Measurements from ENCODE around the gene POLR3E. TPM values are rescaled to one million over a fixed set of nuclear protein-coding genes. Genes with fewer than 3 reads are reported as not detected.

POLR3E gene
- total RNA-seq, 1 experiment from 2014 or later, result 73.5 TPM

DNA sequence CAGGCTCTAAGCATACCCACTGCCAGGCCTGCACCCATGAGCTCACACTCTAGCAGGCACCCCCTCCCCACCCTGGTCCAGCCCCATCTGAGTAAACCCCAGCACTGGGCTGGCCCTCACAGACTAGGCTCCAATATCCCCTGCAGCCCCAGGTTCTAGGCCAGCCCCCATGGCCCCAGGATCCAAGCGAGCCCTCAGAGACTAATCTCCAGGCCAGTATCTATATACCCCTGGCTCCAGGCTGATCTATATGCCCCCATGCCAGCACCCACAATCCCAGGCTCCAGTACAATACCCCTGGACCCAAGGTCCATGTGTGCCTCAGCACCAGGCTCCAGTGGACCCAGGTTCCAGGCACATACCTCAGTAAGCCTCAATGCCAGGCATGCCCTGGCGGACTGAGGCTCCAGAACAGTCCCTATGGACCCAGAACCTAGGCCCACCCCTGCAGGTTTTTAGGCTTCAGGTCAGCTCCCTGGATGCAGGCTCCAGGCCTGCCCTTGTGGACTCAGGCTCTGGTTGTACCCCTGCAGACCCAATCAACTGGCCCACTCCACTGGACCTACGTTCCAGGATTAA, 38.5 kb downstream of the POLR3E start:
- Mint-ChIP-seq H3K36me3 (peaks cover 77% of the 10 kb centered on the region), H3K9me3 (peaks cover 39% of the 10 kb centered on the region), H3K4me1 (no peaks in the 10 kb centered on the region), H3K4me3 (no peak overlapping the region), H3K27ac (no peak overlapping the region), H3K27me3 (ENCODE audit: low read depth) (peaks cover 4% of the 10 kb centered on the region)
- ChIA-PET CTCF (interaction anchor here (1.5 kb wide), 1 partner anchor 35 kb away, joined by 4 read pairs; no protein-coding TSS in a partner anchor), POLR2A (no interaction called here)
- no peak for ATAC-seq
- no peak for DNase-seq (ENCODE audit: low spot score)
- TF ChIP-seq IRF1 (CRISPR knock-in tag; IDR thresholded peaks at IDR 0.05) (no peak), OVOL2 (CRISPR knock-in tag; IDR thresholded peaks at IDR 0.05; ENCODE audit: borderline replicate concordance) (no peak), ZNF671 (CRISPR knock-in tag; IDR thresholded peaks at IDR 0.05) (no peak), NFYB (CRISPR knock-in tag; conservative IDR thresholded peaks at IDR 0.05; ENCODE audit: low read depth) (no peak), ZNF532 (CRISPR knock-in tag; IDR thresholded peaks at IDR 0.05; ENCODE audit: borderline replicate concordance) (no peak), EMX1 (CRISPR knock-in tag; IDR thresholded peaks at IDR 0.05) (no peak), GRHL2 (CRISPR knock-in tag; IDR thresholded peaks at IDR 0.05; ENCODE audit: insufficient replicate concordance, severe bottlenecking) (no peak), IRF2 (CRISPR knock-in tag; IDR thresholded peaks at IDR 0.05; ENCODE audit: borderline replicate concordance, low read depth) (no peak), HMGA2 (CRISPR knock-in tag; IDR thresholded peaks at IDR 0.05) (no peak), ZNF317 (CRISPR knock-in tag; IDR thresholded peaks at IDR 0.05; ENCODE audit: borderline replicate concordance, low read depth) (no peak), ZNF219 (CRISPR knock-in tag; IDR thresholded peaks at IDR 0.05; ENCODE audit: borderline replicate concordance) (no peak), SOX15 (CRISPR knock-in tag; IDR thresholded peaks at IDR 0.05) (no peak), ATF3 (CRISPR knock-in tag; conservative IDR thresholded peaks at IDR 0.05) (no peak), ZNF396 (CRISPR knock-in tag; IDR thresholded peaks at IDR 0.05; ENCODE audit: borderline replicate concordance) (no peak), NR2C2 (CRISPR knock-in tag; IDR thresholded peaks at IDR 0.05) (no peak), USF2 (CRISPR knock-in tag; IDR thresholded peaks at IDR 0.05) (no peak), ZNF263 (CRISPR knock-in tag; IDR thresholded peaks at IDR 0.05; ENCODE audit: low read depth) (no peak)
- TF ChIP-seq, protein P1, sequence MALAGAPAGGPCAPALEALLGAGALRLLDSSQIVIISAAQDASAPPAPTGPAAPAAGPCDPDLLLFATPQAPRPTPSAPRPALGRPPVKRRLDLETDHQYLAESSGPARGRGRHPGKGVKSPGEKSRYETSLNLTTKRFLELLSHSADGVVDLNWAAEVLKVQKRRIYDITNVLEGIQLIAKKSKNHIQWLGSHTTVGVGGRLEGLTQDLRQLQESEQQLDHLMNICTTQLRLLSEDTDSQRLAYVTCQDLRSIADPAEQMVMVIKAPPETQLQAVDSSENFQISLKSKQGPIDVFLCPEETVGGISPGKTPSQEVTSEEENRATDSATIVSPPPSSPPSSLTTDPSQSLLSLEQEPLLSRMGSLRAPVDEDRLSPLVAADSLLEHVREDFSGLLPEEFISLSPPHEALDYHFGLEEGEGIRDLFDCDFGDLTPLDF (CRISPR knock-in tag; IDR thresholded peaks at IDR 0.05), result no peak
- TF ChIP-seq, protein P2, sequence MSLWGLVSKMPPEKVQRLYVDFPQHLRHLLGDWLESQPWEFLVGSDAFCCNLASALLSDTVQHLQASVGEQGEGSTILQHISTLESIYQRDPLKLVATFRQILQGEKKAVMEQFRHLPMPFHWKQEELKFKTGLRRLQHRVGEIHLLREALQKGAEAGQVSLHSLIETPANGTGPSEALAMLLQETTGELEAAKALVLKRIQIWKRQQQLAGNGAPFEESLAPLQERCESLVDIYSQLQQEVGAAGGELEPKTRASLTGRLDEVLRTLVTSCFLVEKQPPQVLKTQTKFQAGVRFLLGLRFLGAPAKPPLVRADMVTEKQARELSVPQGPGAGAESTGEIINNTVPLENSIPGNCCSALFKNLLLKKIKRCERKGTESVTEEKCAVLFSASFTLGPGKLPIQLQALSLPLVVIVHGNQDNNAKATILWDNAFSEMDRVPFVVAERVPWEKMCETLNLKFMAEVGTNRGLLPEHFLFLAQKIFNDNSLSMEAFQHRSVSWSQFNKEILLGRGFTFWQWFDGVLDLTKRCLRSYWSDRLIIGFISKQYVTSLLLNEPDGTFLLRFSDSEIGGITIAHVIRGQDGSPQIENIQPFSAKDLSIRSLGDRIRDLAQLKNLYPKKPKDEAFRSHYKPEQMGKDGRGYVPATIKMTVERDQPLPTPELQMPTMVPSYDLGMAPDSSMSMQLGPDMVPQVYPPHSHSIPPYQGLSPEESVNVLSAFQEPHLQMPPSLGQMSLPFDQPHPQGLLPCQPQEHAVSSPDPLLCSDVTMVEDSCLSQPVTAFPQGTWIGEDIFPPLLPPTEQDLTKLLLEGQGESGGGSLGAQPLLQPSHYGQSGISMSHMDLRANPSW (CRISPR knock-in tag; conservative IDR thresholded peaks at IDR 0.05; ENCODE audit: low read depth), result no peak

Measured in WTC11 (cell line).